HG02884 (cell line): ENCODE measurements around the gene CBFA2T2.
"Not testable (repeated sequence)": the region's sequence is repeated elsewhere in the genome, so short reads cannot be mapped to it uniquely, and the experiment has no call there.

Experiments
- ATAC-seq: cut with Tn5 transposase; IDR thresholded peaks from one replicate; pipeline ENCODE4 v1.9.1; 2021; ENCODE audit warnings: mild to moderate bottlenecking, moderate library complexity; ENCODE audit not compliant: unreplicated experiment

Gene CBFA2T2

DNA sequence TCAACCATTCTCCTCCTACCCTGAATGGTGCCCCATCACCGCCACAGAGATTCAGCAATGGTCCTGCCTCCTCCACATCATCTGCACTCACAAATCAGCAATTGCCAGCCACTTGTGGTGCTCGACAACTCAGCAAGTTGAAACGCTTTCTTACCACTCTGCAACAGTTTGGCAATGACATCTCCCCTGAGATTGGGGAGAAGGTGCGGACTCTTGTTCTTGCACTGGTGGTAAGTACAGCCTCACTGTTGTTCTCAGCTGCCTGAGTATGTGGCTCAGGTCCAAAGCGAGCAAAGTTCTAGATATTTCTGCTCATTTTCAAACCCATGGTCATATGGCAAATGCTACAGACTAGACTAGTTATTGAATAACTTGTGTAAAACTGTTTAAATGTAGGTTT, 121.2 kb downstream of the CBFA2T2 start:
- no peak for ATAC-seq

DNA sequence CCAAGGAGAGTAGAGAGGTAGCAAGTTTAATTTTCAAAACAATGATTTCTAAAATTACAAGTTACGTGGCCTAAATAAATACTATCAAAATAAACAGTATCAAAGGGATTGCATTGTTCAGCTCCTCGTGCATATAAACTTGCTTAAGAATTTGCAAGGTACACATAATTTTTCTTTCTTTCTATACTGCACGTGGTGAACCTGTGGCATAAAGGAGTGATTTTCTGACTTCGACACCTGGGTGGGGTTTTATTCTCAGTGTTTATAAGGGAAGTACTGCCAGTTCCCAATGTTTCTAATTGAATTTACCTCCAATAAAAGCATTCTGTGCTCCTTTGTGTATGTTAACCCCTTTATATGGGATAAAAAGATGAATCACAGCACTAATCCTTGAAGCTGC, 122.1 kb downstream of the CBFA2T2 start:
- ATAC-seq: no peak

GRCh38 chr20:33621717-33622400, 132.0 kb downstream of the CBFA2T2 start:
- ATAC-seq: no peak

- ATAC-seq: no peak
These were observed 132.9 kb downstream of the CBFA2T2 start for GRCh38 chr20:33622705-33623365.

DNA sequence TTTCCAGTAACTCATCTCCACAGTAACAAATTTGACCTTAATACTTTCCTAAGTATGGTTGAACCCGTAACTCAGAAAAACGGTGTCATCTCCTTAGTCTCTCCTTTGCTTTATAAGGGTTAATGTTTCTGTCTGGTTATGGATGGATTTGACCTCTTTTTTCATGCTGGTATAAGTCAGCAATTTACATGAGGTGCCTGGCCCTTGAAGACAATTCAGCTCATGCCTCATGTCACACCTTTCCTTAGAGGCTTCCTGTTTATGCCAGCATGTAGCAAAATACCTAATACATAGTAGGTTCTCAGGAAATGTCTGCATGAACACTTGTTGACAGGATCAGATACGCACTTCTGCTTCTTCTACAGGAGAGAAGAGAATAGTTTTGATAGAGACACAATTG, 134.5 kb downstream of the CBFA2T2 start:
- ATAC-seq: no peak

GRCh38 chr20:33626190-33626589, 136.3 kb downstream of the CBFA2T2 start:
- ATAC-seq: no peak

DNA sequence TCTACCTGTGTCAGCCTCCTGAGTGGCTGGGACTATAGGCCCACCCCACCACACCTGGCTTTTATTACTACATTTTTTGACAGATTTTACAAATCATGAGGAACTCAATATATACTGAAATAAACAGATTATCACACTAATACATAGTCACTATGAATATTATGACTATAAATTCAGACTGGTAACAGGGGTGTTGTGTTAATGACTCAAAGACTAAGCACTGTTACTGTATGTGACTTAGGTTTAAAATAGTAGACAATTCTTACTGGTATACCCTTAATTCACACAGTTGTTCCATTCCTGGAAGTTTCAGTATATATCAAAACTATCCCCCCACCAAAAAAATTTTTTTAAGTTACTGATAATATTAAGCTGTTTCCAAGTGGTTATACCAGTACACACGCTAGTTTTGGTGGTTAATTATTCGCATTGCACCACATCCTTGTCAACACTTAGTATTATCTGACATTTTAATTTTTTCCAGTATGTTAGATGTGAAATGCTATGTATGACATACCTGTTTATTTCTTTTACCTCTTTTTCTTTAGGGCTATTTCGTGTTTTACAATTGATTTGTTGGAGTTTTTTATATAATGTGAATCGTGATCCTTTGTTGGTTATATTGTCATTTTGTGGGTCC, 137.8 kb downstream of the CBFA2T2 start:
- ATAC-seq: no peak

DNA sequence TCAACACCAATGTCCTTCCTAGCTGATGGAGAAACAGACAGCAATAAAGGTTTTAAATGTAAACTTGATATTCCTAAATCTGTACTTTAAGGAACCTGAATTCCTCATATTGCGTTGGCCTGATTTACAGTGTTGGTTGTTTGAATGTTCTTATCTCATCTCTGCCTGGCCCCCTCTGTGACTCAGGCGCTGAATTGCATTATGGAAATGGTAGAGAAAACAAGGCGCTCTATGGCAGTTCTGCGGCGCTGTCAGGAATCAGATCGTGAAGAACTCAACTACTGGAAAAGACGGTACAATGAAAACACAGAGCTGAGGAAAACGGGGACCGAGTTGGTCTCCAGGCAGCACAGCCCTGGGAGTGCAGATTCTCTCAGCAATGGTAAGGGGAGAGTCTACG, 139.6 kb downstream of the CBFA2T2 start:
- no peak for ATAC-seq

- no peak for ATAC-seq
These were observed 140.1 kb downstream of the CBFA2T2 start for GRCh38 chr20:33629979-33630378.

DNA sequence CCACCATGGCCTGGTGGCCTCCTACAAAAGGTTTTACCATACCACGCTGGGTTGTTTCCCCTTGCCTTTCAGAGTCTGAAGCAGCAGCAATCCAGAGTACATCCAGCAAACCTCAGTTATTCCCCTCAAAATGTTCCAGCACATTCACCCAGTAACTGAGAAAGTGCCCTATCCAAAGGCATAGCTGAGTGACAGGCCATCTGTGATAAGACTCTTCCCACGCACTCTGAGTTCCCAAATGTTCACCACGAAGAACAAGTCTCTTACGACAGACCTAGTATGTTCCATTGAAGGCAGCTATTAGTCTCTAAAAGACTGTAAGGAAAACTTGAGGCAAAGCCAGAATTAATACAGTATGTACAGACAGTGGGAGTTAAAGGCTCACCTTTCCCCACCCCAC, 140.6 kb downstream of the CBFA2T2 start:
- ATAC-seq: no peak

DNA sequence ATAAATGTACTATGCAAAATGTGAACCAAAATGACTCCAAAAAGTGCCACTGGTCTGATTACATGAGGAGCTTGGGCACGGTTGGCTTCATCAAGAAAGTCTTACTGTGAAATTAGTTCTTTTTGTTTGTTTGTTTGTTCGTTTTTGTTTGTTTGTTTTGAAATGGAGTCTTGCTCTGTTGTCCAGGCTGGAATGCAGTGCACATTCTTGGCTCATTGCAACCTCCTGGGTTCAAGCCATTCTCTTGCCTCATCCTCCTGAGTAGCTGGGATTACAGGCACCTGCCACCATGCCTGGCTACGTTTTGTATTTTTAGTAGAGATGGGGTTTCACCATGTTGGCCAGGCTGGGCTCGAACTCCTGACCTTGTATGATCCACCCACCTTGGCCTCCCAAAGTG, 142.0 kb downstream of the CBFA2T2 start:
- ATAC-seq: not testable (repeated sequence)

DNA sequence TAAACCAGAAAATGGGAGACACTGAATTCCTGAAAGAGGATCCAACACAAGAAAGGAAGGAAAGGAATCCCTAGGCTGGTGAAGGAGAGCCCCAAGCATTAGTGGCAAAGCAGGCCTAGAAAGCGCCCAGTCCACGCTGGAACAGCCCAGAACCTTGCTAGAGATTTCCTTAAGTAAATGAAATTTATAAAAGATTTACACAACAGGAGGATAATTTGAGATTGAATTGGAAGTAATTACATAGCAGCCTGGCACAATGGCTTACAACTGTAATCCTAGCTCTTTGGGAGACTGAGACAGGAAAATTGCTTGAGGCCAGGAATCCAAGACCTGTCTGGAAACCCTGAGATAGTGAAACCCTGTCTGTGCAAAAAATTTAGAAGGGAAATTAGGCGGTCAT, 145.4 kb downstream of the CBFA2T2 start:
- ATAC-seq: no peak

- no peak for ATAC-seq
These were observed 146.9 kb downstream of the CBFA2T2 start for GRCh38 chr20:33636776-33637175.

GRCh38 chr20:33640287-33640686, 150.4 kb downstream of the CBFA2T2 start:
- ATAC-seq: no peak

GRCh38 chr20:33644313-33645071, 154.6 kb downstream of the CBFA2T2 start:
- ATAC-seq: no peak

DNA sequence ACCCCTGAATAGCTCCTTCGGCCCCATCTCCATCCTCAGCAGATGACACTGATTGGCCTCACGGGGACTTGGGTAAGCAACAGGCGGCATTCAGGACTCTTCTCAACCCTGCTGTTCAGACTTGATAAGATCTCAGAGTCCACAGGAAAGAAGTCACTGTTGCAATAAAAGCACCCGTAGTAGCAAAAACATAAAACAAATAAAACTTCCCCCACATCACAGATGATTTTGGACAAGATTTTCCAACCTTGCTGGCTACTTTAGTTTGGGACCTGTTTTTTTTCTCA, 155.1 kb downstream of the CBFA2T2 start:
- ATAC-seq: no peak

GRCh38 chr20:33645396-33645795, 155.5 kb downstream of the CBFA2T2 start:
- no peak for ATAC-seq

DNA sequence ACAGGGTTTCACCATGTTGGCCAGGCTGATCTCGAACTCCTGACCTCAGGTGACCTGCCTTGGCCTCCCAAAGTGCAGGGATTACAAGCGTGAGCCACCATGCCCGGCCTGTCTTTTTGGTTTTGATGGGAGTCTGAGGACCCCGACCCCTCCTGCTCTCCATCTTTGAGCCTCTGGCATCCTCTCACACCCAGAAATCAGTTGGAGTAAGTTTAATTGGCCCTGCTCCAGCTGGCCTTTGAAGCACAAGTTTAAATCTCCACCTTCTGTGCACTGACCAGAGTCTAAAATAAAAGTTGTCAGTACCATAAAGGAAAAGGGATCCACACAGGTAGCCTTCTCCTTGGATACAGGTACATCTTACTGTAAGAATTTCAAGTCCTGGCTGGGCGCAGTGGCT, 156.3 kb downstream of the CBFA2T2 start:
- ATAC-seq: no peak

GRCh38 chr20:33646959-33647602, 157.2 kb downstream of the CBFA2T2 start:
- ATAC-seq: not testable (repeated sequence)

- no peak for ATAC-seq
These were observed 157.9 kb downstream of the CBFA2T2 start for GRCh38 chr20:33647603-33648395.
